HG02973 (cell line): ENCODE measurements around the gene TBCC.
"Not testable (repeated sequence)": the region's sequence is repeated elsewhere in the genome, so short reads cannot be mapped to it uniquely, and the experiment has no call there.

Experiments used
- ATAC-seq: cut with Tn5 transposase; IDR thresholded peaks from one replicate; pipeline ENCODE4 v1.9.1; 2021; ENCODE audit warnings: moderate library complexity; ENCODE audit not compliant: unreplicated experiment

TBCC gene

DNA sequence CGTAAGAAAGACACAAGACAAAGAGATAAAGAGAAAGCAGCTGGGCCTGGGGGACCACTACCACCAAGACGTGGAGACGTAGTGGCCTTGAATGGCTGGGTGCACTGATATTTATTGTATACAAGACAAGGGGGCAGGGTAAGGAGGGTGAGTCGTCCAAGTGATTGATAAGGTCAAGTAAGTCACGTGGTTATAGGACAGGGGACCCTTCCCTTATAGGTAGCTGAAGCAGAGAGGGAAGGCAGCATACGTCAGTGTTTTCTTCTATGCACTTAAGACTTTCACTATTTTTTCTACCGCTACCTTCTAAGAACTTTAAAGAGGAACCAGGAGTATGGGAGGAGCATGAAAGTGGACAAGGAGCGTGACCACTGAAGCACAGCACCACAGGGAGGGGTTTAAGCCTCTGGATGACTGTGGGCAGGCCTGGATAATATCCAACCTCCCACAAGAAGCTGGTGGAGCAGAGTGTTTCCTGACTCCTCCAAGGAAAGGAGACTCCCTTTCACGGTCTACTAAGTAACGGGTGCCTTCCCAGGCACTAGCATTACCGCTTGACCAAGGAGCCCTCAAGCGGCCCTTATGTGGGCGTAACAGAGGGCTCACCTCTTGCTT is 11.9 kb downstream of the TBCC start:
- not testable (repeated sequence) for ATAC-seq

GRCh38 chr6:42729731-42730130 is 16.2 kb downstream of the TBCC start:
- ATAC-seq: no peak

DNA sequence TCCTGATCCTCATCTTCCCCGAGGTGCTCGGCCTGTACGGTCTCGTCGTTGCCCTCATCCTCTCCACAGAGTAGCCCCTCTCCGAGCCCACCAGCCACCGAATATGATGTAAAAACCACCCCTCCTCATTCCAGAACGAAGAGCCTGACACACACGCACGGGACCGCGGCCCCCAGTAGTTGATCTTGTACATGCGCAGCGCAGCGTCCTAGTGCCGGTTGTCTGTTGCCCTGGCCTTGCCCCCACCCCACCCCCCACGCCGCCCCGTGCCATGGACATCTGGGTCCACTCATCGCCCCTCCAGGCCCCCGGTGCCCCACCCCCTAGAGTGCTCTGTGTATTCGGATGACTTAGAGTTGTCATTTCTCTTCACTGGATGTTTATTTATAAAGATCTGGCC is 18.3 kb downstream of the TBCC start:
- ATAC-seq: no peak

GRCh38 chr6:42727087-42727611 is 18.8 kb downstream of the TBCC start:
- ATAC-seq: no peak

DNA sequence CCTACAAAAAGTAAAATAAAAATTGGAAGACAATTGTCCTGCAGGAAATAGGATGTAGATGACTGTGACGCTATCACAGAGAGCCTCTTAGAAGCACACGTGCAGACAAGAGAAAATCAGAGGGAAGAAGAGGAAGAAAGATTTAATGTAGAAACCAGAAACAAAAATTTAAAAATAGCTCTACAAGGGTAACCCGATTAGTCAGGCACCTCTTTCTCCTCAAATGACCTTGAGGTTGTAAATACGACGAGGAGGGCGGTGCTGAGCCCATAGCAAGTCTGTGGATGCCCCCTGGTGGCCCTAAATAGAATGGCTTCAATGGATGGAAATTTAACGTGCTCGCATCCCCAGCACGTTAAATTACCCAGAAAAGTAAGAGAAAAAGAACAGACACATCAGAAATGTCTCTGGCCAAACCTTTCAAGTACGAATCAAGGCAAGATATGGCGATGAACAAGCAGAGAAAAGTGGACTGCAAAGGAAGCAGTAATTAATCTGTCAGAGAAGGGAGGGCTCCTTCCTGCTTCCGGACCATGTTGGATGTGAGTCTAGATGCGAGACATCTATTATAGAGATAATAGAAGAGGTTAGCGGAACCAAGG is 19.3 kb downstream of the TBCC start:
- no peak for ATAC-seq

DNA sequence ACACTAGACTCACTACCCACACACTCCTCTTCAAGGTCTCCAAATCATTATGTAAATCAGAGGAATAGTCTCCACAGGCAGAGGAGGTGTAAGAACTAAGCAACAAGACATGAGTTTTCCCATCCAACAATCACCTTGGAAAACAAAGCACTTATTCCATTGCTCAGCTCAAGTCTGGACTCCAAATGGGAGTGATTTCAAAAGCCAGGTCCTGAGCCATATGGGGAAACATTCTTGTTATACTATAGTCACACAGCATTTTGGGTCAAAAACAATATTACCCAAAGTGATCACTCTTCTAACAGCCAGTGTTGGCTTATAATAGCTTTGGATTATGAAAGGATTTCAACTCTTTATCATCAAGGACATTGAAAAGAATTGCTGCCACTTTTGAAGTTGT is 19.9 kb downstream of the TBCC start:
- ATAC-seq: no peak

DNA sequence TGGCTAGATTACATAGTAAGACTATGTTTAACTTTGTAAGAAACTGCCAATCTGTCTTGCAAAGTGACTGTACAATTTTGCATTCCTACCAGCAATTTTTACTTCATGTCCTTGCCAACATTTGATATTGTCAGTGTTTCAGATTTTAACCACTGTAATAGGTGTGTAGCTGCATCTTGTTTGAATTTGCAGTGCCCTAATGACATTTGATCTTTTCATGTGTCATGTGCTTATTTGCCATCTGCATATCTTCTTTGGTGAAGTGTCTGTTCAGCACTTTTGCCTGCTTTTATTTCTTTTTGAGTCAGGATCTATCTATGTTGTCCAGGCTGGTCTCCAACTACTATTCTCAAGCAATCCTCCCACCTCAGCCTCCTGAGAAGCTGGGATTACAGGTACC is 21.1 kb downstream of the TBCC start:
- ATAC-seq: no peak

DNA sequence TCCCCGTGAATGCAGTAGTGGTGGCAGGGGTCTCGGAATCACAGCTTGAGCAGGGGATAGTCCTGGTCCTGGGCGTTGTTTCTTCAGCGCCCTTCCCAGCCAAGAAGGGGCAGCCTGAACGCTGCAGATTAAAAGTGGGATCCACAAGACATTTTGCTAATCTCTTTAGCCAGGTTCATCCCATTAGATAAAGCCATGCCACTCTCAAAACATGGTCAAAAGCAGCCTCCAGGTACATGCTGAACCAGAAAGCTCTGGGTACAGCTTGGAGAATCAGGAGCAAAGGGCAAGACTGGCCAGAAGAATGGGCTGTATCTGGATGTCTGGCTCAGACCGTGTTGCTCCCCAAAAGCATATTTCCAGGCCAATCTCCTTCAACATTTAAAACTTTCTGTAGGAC is 23.4 kb downstream of the TBCC start, which contains the start of gene PRPH2:
PRPH2 (minus strand) TSS at position 101 of the 400 bp plus-strand sequence. CDS start 263 bp downstream, outside the sequence.
- no peak for ATAC-seq

DNA sequence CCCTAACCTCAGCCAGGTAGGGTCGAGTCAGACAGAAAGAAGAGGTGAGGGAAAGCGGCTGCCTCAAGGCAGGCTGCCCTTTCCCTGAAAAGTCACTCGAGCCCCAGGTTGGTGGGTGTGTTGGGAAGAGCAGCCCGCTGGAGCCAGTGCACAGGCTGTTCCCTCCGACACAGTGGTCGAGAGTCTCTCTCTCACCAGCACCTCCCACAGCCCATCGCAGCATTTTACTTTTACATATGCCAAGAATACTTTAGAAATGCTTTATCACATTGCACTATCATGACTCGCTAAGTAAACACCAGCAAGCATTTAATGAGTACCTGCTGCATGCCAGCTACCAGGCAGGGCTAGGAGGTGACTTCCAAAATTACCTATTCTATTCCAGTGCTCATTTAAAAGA is 25.2 kb downstream of the TBCC start:
- ATAC-seq: no peak

- no peak for ATAC-seq
Measured at GRCh38 chr6:42715871-42716270, 30.0 kb downstream of the TBCC start.

GRCh38 chr6:42714098-42714761 is 31.7 kb downstream of the TBCC start:
- ATAC-seq: no peak

- no peak for ATAC-seq
Measured at GRCh38 chr6:42711930-42712329, 34.0 kb downstream of the TBCC start.

GRCh38 chr6:42710316-42710715 is 35.6 kb downstream of the TBCC start:
- no peak for ATAC-seq

DNA sequence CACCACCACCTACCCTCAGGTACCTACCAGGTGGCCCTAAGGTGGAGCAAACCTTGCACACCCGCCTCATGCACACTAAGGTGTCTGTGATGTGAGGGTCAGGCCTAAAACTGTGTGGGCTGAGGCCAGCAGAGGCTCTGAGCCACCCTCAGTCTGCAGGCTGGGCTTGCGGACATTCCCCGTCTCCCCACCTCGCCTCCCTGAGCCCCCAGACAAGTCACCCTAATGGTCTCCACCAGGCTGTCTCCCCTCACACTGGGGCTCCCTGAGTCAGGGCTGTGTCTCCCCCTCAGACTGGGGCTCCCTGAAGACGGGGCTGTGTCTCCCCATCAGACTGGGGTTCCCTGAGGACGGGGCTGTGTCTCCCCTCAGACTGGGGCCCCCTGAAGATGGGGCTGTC is 36.0 kb downstream of the TBCC start:
- no peak for ATAC-seq

DNA sequence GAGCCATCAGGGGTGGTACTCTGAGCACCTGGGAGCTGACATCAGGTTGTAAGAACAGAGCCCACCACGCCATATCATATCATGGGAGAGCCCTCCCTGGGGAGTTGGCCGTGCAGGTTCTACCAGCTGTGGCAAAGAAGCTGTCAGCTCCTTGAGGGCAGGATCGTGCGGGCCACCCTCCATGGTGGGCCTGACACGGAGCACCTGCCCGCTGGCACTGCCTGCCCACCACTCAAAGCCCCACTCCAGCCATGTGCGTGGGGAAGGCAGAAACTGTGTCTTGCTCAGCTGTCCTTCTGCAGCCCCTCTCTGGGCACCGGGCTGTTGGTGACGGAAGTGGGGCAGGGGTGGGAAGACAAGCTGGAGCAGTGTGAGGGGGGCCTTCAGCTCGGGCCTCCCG is 37.8 kb downstream of the TBCC start:
- ATAC-seq: no peak

DNA sequence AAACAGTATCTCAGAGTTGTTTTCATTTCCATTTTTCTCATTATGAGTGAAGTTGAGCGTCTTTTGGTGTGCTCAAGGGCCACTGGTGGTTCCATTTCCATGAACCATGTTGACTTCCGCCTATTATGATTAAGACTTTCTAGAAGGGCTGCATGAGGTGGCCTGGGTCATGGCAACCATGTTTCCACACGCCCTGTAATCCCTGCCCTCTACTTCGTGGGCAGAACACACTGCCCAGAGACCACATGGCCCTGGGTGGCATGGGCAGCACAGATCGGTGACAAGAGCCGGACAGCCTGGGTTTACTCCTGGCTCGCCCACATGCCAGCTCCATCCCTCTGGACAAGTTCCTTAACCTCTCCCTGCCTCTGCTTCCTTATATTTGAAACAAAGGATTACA is 38.3 kb downstream of the TBCC start:
- ATAC-seq: no peak

GRCh38 chr6:42704937-42705374 is 40.9 kb downstream of the TBCC start:
- ATAC-seq: no peak

DNA sequence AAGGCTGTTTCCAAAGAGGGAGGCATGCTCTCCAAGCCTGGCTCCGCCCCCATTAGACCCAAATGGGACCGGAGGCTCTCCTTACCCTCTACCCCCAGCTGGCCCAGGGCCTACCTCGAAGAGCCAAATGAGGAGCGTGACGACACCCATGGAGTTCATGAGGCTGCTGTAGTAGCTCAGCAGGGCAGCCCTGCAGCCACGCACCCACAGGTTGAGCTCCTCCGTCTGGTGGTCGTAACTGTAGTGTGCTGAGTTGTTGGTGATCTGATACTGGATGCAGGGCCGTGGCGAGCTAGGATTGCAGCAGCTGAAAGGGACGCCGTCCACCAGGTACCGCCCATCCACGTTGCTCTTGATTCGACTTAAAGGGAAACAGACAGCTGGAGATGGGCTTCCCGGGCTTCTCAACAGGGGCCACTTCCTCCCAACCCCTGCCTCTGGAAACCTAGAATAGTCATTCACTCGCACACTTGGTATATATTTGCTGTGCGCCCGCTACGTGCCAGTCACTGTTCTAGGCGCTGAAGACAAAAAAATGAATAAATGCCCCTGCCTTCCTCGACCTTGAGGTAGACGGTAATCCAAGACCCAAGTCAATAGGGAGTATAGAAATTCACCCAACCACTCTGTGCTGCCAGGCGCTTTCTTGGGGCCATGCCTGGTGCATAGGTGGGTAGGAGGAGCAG is 41.5 kb downstream of the TBCC start:
- no peak for ATAC-seq

DNA sequence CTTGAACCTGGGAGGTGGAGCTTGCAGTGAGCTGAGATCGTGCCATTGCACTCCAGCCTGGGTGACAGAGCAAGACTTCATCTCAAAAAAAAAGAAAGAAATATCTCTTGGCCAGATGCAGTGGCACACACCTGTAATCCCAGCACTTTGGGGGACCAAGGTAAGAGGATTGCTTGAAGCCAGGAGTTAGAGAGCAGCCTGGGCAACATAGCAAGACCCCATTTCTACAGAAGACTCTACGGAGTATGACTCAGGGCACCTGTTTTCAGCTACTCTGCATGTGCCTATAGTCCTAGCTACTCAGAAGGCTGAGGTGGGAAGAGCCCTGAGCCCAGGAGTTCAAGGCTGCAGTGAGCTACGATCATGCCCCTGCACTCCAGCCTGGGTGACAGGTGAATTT is 43.1 kb downstream of the TBCC start:
- ATAC-seq: not testable (repeated sequence)

- ATAC-seq: no peak
Measured at GRCh38 chr6:42702200-42702599, 43.7 kb downstream of the TBCC start.

DNA sequence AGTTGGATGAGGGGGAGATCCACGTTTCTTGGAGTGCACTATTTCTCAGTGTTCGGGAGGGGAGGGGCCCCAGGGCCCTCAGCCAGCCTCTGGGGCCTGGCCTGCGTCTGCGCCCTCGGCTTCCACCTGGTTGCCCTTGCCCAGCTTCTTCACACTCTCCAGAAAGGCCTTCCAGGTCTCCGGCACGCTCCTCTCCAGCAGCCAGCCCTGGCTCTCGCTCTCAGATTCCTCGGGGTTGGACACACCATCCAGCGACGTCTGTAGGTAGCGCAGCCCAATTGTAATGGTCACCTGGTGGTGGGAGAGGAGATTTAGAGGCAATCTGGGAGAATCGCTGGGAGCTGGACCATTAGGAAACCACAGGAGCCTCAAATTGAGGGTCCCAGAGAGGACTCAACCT is 47.7 kb downstream of the TBCC start:
- ATAC-seq: no peak

- no peak for ATAC-seq
Measured at GRCh38 chr6:42697268-42697655, 48.6 kb downstream of the TBCC start.
